Subcutaneous preadipocyte (primary cell): Measurements from ENCODE around the gene GFI1. TPM values are rescaled to one million over a fixed set of nuclear protein-coding genes. Genes with fewer than 3 reads are reported as not detected.

Source experiments
- total RNA-seq: library from RNA; depleted of rRNA; stranded (reverse); fragments of >200 nt; gene quantifications from 2 replicates; pipeline ENCODE4 v1.2.3, GENCODE V29; 2012

Gene GFI1
- total RNA-seq, result under 0.01 and 0.20 TPM in 2 replicates

DNA sequence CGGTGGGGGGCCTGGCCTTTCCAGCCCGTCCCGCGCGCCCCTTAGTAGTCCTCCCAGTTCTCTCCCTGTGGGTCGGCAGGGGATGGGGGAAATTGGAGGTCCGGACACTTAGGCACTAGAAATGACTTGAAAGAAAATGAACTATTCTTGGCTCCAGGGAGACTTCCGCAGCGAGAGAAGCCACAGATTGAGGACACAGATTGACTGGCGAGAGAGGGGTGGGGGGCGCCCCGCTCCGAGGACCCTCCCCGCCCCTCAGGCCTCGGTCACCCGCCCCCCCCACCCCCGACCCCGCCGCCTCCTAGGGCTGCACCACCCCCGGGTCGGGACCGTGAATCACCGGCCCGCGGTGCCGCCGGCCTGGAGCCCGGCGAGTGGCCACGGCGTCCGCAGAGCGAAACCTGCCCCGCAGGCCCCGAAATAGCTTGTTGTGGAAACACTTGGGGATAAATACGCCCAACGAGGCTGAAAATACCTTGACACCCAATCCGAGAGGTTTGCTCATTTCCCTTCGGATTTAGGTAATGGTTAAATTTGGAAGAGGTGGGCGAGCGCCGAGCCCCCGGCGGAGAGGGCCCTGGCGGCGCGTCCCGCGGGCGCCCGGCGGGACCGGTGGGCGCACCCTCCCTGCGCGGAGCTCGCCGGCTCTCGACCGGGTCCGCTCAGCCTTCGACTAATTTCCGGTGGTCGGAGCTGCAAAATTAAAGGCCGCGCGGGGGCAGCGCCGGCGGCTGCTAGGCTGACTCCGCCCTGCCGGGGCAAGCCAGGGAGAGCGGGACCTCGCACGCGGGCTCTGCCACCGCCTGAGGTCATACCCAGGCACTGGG, at the start of gene GFI1:
Gene GFI1, minus strand, starts transcription at position 675 of the 827 bp plus-strand sequence. CDS start 3,438 bp downstream, outside the sequence.

Other genes with a start within 250 kb of the GFI1 start
- 11.3 and 12.9 TPM in 2 replicates for gene GLMN, start 187.9 kb downstream of the GFI1 start, total RNA-seq
- gene RPAP2, start 187.9 kb downstream of the GFI1 start, total RNA-seq, result 5.5 and 6.2 TPM in 2 replicates